IMR-90 (cell line): ENCODE data around the gene ZCCHC24. TPM values are rescaled to one million over a fixed set of nuclear protein-coding genes. Genes with fewer than 3 reads are reported as not detected.
"Not testable (repeated sequence)": the region's sequence is repeated elsewhere in the genome, so short reads cannot be mapped to it uniquely, and the experiment has no call there.

Experiments
- ATAC-seq: fragments of 200-7000 bp; cut with Tn5 transposase; 2 replicates; pipeline ENCODE4 v1.9.1; 2020; ENCODE audit warnings: low read depth, mild to moderate bottlenecking, moderate library complexity
- BruUV-seq: library from RNA; stranded (reverse); fragments of 400-500 nt; replicated peaks from 2 replicates; lab custom pipeline; 2021; lab: Mats Ljungman, UMichigan
- CTCF ChIA-PET: fragments of 300-600 bp; formaldehyde crosslinking; extraction: SDS; loops from one replicate; lab custom pipeline; 2021; ENCODE audit warnings: antibody characterized with exemption; lab: Yijun Ruan, JAX
- POLR2A ChIA-PET: fragments of 300-600 bp; sonication (Branson Sonifier 250); formaldehyde crosslinking; loops from one replicate; lab custom pipeline; 2022; ENCODE audit warnings: antibody characterized with exemption; ENCODE audit not compliant: unreplicated experiment; lab: Charles Lee
- DNase-seq: peaks from one replicate; pipeline ENCODE4 v3.0.0; 2013
- H2AFZ ChIP-seq: replicated peaks from 2 replicates; pipeline ENCODE3; 2013; ENCODE audit warnings: low read length, mild to moderate bottlenecking; ENCODE audit not compliant: poor library complexity
- H2AK5ac ChIP-seq: 2 replicates; pipeline ENCODE4 v1.6.1; 2013; ENCODE audit warnings: low read depth, low read length, inconsistent platforms
- H2AK9ac ChIP-seq: replicated peaks from 2 replicates; pipeline ENCODE3; 2013; ENCODE audit warnings: mild to moderate bottlenecking, low read depth, low read length, moderate library complexity; ENCODE audit not compliant: poor library complexity
- H2BK120ac ChIP-seq: 2 replicates; pipeline ENCODE4 v1.6.1; 2013; ENCODE audit warnings: low read depth, low read length, inconsistent platforms
- H2BK15ac ChIP-seq: 3 replicates; pipeline ENCODE4 v1.6.1; 2013; ENCODE audit warnings: low read depth, low read length, inconsistent platforms
- H2BK20ac ChIP-seq: 2 replicates; pipeline ENCODE4 v1.6.1; 2013; ENCODE audit warnings: low read depth, mild to moderate bottlenecking, inconsistent platforms, low read length, moderate library complexity
- H2BK5ac ChIP-seq: 2 replicates; pipeline ENCODE4 v1.6.1; 2013; ENCODE audit warnings: mild to moderate bottlenecking, low read depth, low read length, inconsistent platforms; ENCODE audit not compliant: poor library complexity, severe bottlenecking
- H3K14ac ChIP-seq: replicated peaks from 2 replicates; pipeline ENCODE4 v1.6.1; 2013; ENCODE audit warnings: low read depth, low read length, inconsistent platforms
- H3K18ac ChIP-seq: 2 replicates; pipeline ENCODE4 v1.6.1; 2013; ENCODE audit warnings: low read depth, low read length, control low read depth
- H3K23ac ChIP-seq: 2 replicates; pipeline ENCODE4 v1.6.1; 2013; ENCODE audit warnings: low read depth, low read length, inconsistent platforms
- H3K27ac ChIP-seq: 2 replicates; pipeline ENCODE4 v1.5.1; 2013; ENCODE audit warnings: mild to moderate bottlenecking, control low read depth, low read length; ENCODE audit not compliant: insufficient read depth
- H3K27me3 ChIP-seq: 2 replicates; pipeline ENCODE4 v1.6.1; 2013; ENCODE audit warnings: low read length; ENCODE audit not compliant: control insufficient read depth, insufficient read depth
- H3K36me3 ChIP-seq: 2 replicates; pipeline ENCODE4 v1.6.1; 2013; ENCODE audit warnings: low read length, mixed read lengths; ENCODE audit not compliant: control insufficient read depth, insufficient read depth
- H3K4ac ChIP-seq: 2 replicates; pipeline ENCODE4 v1.6.1; 2013; ENCODE audit warnings: low read depth, low read length, inconsistent platforms
- H3K4me1 ChIP-seq: 2 replicates; pipeline ENCODE4 v1.6.1; 2013; ENCODE audit warnings: low read length, mixed read lengths; ENCODE audit not compliant: control insufficient read depth, insufficient read depth
- H3K4me2 ChIP-seq: 2 replicates; pipeline ENCODE4 v1.6.1; 2013; ENCODE audit warnings: low read depth, mild to moderate bottlenecking, control low read depth, low read length, moderate library complexity
- H3K4me3 ChIP-seq: 2 replicates; pipeline ENCODE4 v1.5.1; 2013; ENCODE audit warnings: low read depth, mild to moderate bottlenecking, control low read depth, low read length, moderate library complexity; ENCODE audit not compliant: insufficient read depth
- H3K56ac ChIP-seq: 2 replicates; pipeline ENCODE4 v1.6.1; 2013; ENCODE audit warnings: low read length, inconsistent platforms; ENCODE audit not compliant: insufficient read depth; ENCODE audit errors: extremely low read depth
- H3K79me1 ChIP-seq, 2 experiments: 2 replicates each; pipeline ENCODE4 v1.6.1; 2013; ENCODE audit warnings: low read length in 2 of 2, inconsistent platforms in 1 of 2, low read depth in 1 of 2
- H3K9ac ChIP-seq: 2 replicates; pipeline ENCODE4 v1.6.1; 2013; ENCODE audit warnings: low read depth, low read length, control low read depth
- H3K9me1 ChIP-seq: 2 replicates; pipeline ENCODE4 v1.6.1; 2013; ENCODE audit warnings: low read length, inconsistent platforms; ENCODE audit not compliant: insufficient read depth
- H3K9me3 ChIP-seq: 2 replicates; pipeline ENCODE4 v1.6.1; 2013; ENCODE audit warnings: low read length; ENCODE audit not compliant: control insufficient read depth, insufficient read depth
- H4K20me1 ChIP-seq: 2 replicates; pipeline ENCODE4 v1.6.1; 2013; ENCODE audit warnings: low read length, inconsistent platforms; ENCODE audit not compliant: insufficient read depth
- H4K5ac ChIP-seq: 2 replicates; pipeline ENCODE4 v1.6.1; 2013; ENCODE audit warnings: mild to moderate bottlenecking, low read depth, low read length, control low read depth
- H4K8ac ChIP-seq, 2 experiments: 2 replicates each; pipeline ENCODE4 v1.6.1; 2013; ENCODE audit warnings: low read depth in 2 of 2, low read length in 2 of 2, control low read depth in 1 of 2, inconsistent platforms in 1 of 2
- H4K91ac ChIP-seq: 2 replicates; pipeline ENCODE4 v1.6.1; 2013; ENCODE audit warnings: low read depth, low read length, inconsistent platforms; ENCODE audit not compliant: insufficient read depth
- FOS ChIP-seq: fragments of 150-350 bp; IDR thresholded peaks from 2 replicates; pipeline ENCODE4 v1.6.1; 2016; ENCODE audit warnings: low read depth, low read length
- MAFK ChIP-seq: IDR thresholded peaks from 2 replicates; pipeline ENCODE4 v1.6.1; 2012; ENCODE audit warnings: low read depth, low read length, improper control_type of control experiment
- MAZ ChIP-seq: IDR thresholded peaks from 2 replicates; pipeline ENCODE4 v1.6.1; 2012; ENCODE audit warnings: low read depth, mild to moderate bottlenecking, low read length, improper control_type of control experiment, moderate library complexity, borderline replicate concordance
- NFE2L2 ChIP-seq: fragments of 150-350 bp; IDR thresholded peaks from 2 replicates; pipeline ENCODE4 v1.6.1; 2016; ENCODE audit warnings: low read depth, mild to moderate bottlenecking, low read length
- POLR2A ChIP-seq: IDR thresholded peaks from 2 replicates; pipeline ENCODE4 v1.6.1; 2012; ENCODE audit warnings: mild to moderate bottlenecking, low read depth, low read length
- RFX5 ChIP-seq: IDR thresholded peaks from 2 replicates; pipeline ENCODE4 v1.8.0; 2012; ENCODE audit warnings: low read depth, mild to moderate bottlenecking, low read length, moderate library complexity
- WGBS, 2 experiments: methylation state at CpG; one replicate each; pipeline versions ENCODE4 v1.1.5 to v1.1.7; 2013; ENCODE audit warnings: missing lambda C conversion rate in 2 of 2; ENCODE audit not compliant: insufficient read length in 1 of 2; ENCODE audit errors: extremely low coverage in 2 of 2; 5-methylcytosine and 5-hydroxymethylcytosine counted together
- dilution Hi-C: fragments of 300-500 bp; cut with HindIII; formaldehyde crosslinking; loops from one replicate; pipeline ENCODE4 v1.14.3; 2018; ENCODE audit warnings: low sequenced_read_pairs; ENCODE audit not compliant: unreplicated experiment
- in situ Hi-C: fragments of 300-500 bp; cut with MboI; formaldehyde crosslinking; loops from 3 replicates; pipeline ENCODE4 v1.14.3; 2019; ENCODE audit warnings: low sequenced_read_pairs, inconsistent platforms, mixed read lengths
- intact Hi-C: fragments of 100-400 bp; cut with micrococcal nuclease; formaldehyde crosslinking; loops from 2 replicates; pipeline ENCODE4 v1.10.0; 2022
- polyA plus RNA-seq, 3 experiments: library from polyadenylated mRNA; depleted of rRNA; stranded (reverse); fragments of >200 nt; gene quantifications; 2 replicates each; pipeline ENCODE4 v1.2.3, GENCODE V29; 2012; ENCODE audit warnings: low replicate concordance in 1 of 3
- total RNA-seq: library from RNA; depleted of rRNA; stranded (reverse); fragments of >200 nt; gene quantifications from 2 replicates; pipeline ENCODE4 v1.2.3, GENCODE V29; 2012

Gene ZCCHC24
- total and polyA plus RNA-seq, 2 of the 4 experiments (the other 2 are of a cell fraction), result 15.1 to 25.9 TPM

DNA sequence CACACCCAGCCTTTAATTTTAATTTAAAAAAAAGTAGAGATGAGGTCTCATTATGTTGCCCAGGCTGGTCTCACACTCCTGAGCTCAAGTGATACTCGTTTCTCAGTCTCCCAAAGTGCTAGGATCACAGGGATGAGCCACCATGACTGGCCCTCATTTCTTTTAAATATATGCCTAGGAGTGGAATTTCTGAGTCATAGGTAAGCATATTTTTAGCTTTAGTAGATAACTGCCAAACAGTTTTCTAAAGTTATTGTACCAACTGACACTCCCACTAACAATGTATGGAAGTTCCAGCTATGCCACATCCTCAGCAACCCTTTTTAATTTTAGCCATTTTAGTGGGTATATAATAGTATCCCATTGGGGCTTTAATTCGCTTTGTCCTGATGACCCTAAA lies 111.9 kb downstream of the ZCCHC24 start:
- peak overlapping the region; percentile 98 for H2BK120ac ChIP-seq
- DNase-seq (peak; percentile 86), ATAC-seq (peak; percentile 47)
- H2AK5ac ChIP-seq, result no peak overlapping the region; the same call in 1 of the 2 replicates
- no peak overlapping the region for H2AFZ ChIP-seq
- ChIA-PET CTCF (interaction anchor here (1.1 kb wide), 1 partner anchor 12 kb away, joined by 4 read pairs; no protein-coding TSS in a partner anchor), POLR2A (no interaction called here)
- H3K27ac ChIP-seq, result no peak overlapping the region
- BruUV-seq, result no TSS peak
- no CpG with 5 or more reads among the region's 2 CpGs for WGBS, 2 experiments
- H3K14ac ChIP-seq, result peak overlapping the region; percentile 96; the same call in 1 of the 2 replicates
- TF ChIP-seq RFX5, result no peak
- TF ChIP-seq FOS, result peak; percentile 42; the same call in 1 of the 2 replicates
- peak; percentile 24; the same call in 1 of the 2 replicates for TF ChIP-seq MAFK
- TF ChIP-seq POLR2A, result no peak
- peak; percentile 72 for TF ChIP-seq NFE2L2
- no peak for TF ChIP-seq MAZ
- no peaks in the 10 kb centered on the region for H3K27me3 ChIP-seq
- peak overlapping the region; percentile 54 for H4K91ac ChIP-seq
- peak overlapping the region; percentile 65; the same call in 1 of the 2 replicates for H4K5ac ChIP-seq
- H3K18ac ChIP-seq, result peak overlapping the region; percentile 52; the same call in 1 of the 2 replicates
- peaks cover 9% of the 10 kb centered on the region; the same call in 1 of the 2 replicates for H3K4me1 ChIP-seq
- dilution Hi-C loops, result no loop called here
- H2AK9ac ChIP-seq, result no peak overlapping the region
- H2BK5ac ChIP-seq, result peak overlapping the region; percentile 82
- H3K36me3 ChIP-seq, result no peaks in the 10 kb centered on the region
- H3K9me1 ChIP-seq, result peaks cover 25% of the 10 kb centered on the region
- peak overlapping the region; percentile 57; the same call in 1 of the 2 replicates for H3K56ac ChIP-seq
- H3K4me2 ChIP-seq, result no peak overlapping the region; the same call in 1 of the 2 replicates
- intact Hi-C loops, result no loop called here
- H2BK20ac ChIP-seq, result peak overlapping the region; percentile 96
- peak overlapping the region; percentile 98; the same call in 1 of the 2 replicates for H3K4ac ChIP-seq
- no peaks in the 10 kb centered on the region for H4K20me1 ChIP-seq
- H4K8ac ChIP-seq, result peak overlapping the region; percentile 82 to 90
- H3K23ac ChIP-seq, result peak overlapping the region; percentile 15; the same call in 1 of the 2 replicates
- no peaks in the 10 kb centered on the region; a peak in 1 of 4 replicates for H3K79me1 ChIP-seq
- no peak overlapping the region for H3K9ac ChIP-seq
- in situ Hi-C loops, result no loop called here
- peak overlapping the region; percentile 63; the same call in 2 of the 3 replicates for H2BK15ac ChIP-seq
- no peaks in the 10 kb centered on the region for H3K9me3 ChIP-seq
- no peak overlapping the region for H3K4me3 ChIP-seq

DNA sequence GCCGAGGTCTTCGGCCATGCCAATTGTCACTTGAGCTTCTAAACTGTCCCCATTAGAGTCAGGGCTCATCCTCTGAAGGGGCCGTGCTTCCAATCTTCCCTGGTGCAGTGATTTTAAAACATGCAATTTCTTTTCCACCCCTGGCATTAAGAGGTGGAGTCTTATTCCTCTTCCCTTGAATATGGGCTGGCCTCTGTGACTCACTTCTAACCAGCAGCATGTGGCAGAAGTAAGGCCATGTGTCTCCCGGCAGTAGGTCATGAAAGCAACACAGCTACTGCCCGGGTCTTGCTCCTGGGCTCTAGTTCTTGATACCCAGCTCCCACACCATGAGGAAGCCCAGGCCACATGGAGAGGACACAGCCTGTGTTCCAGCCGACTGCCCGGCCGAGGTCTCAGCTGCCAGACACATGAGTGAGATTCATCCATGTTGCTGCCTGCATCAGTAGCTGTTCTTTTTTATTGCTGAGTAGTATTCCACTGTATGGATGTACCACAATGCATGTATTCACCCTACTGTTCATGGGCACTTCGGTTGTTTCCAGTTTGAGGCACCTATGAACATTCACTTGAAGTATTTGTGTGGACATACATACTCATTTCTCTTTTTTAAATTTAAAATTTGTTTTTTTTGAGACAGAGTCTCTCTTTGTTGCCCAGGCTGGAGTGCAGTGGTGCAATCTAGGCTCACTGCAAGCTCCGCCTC lies 112.7 kb downstream of the ZCCHC24 start:
- WGBS, 2 experiments, result 100% methylated on average over 1 of the region's 10 CpGs; no CpG with 5 or more reads in 1 of the 2 experiments
- H3K4me3 ChIP-seq, dilution Hi-C loops, intact Hi-C loops, POLR2A ChIA-PET, H3K4me1 ChIP-seq, H3K9me3 ChIP-seq, H3K27me3 ChIP-seq, H3K9ac ChIP-seq, DNase-seq, H2AK9ac ChIP-seq, in situ Hi-C loops, BruUV-seq, H3K27ac ChIP-seq, H3K79me1 ChIP-seq, H4K5ac ChIP-seq, H2AFZ ChIP-seq, ATAC-seq, H3K4me2 ChIP-seq, H4K20me1 ChIP-seq, H3K14ac ChIP-seq, H3K36me3 ChIP-seq: not testable (repeated sequence)
- H3K4ac ChIP-seq, result peak overlapping the region; percentile 89; the same call in 1 of the 2 replicates
- peak overlapping the region; percentile 93 for H2BK120ac ChIP-seq
- H2BK5ac ChIP-seq, result peak overlapping the region; percentile 82
- H3K56ac ChIP-seq, result 0 out of 2 replicates have a peak overlapping the region, but pooled peaks have one; percentile 41
- H2BK20ac ChIP-seq, result peak overlapping the region; percentile 94; the same call in 1 of the 2 replicates
- peak overlapping the region; percentile 80; the same call in 1 of the 2 replicates for H3K23ac ChIP-seq
- H2BK15ac ChIP-seq, result peak overlapping the region; percentile 82; the same call in 1 of the 3 replicates
- H3K18ac ChIP-seq, result peak overlapping the region; percentile 87; the same call in 1 of the 2 replicates
- CTCF ChIA-PET, result interaction anchor here (1.1 kb wide), 1 partner anchor 12 kb away, joined by 4 read pairs; no protein-coding TSS in a partner anchor
- peak overlapping the region; percentile 74; the same call in 1 of the 2 replicates for H4K91ac ChIP-seq
- H4K8ac ChIP-seq, result peak overlapping the region in 1 of 2 experiments; percentile 77; a peak in 1 of 4 replicates
- peaks cover 25% of the 10 kb centered on the region for H3K9me1 ChIP-seq
- peak overlapping the region; percentile 95; the same call in 1 of the 2 replicates for H2AK5ac ChIP-seq
